Activated naive CD8-positive, alpha-beta T cell (primary cell): ENCODE data around the gene YIPF5.

Experiments used
- H3K27ac Mint-ChIP-seq: one replicate; pipeline ENCODE4 v1.8.0; 2021; ENCODE audit warnings: mixed read lengths
- H3K27me3 Mint-ChIP-seq: one replicate; pipeline ENCODE4 v1.8.0; 2021; ENCODE audit warnings: mixed read lengths
- H3K36me3 Mint-ChIP-seq: one replicate; pipeline ENCODE4 v1.8.0; 2021; ENCODE audit warnings: mixed read lengths
- H3K4me1 Mint-ChIP-seq: one replicate; pipeline ENCODE4 v1.8.0; 2021; ENCODE audit warnings: low read depth, mixed read lengths
- H3K4me3 Mint-ChIP-seq: one replicate; pipeline ENCODE4 v1.8.0; 2021; ENCODE audit warnings: mild to moderate bottlenecking, mixed read lengths
- H3K9me3 Mint-ChIP-seq: one replicate; pipeline ENCODE4 v1.8.0; 2021; ENCODE audit warnings: low read depth, mixed read lengths

YIPF5 gene

DNA sequence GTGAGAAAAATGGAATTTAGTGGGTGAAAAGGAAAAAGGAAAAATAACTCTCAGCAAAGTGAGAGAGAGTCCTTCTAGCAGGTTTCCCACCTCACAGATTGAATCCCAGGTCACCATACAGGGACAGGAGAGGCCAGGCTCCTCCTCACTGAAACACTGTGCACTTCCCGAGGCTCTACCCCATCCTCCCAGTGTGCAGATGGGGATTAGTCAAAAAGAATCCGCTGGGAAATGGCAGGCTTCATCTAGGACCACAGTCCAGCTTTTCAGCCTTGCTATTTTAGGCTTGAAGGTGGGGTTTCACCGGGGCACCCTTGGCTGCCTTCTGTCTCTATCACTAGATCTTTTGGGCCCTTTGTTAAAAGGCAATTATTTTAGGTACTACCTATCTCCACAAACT lies 47.8 kb downstream of the YIPF5 start:
- H3K36me3 Mint-ChIP-seq: no peaks in the 10 kb centered on the region
- peaks cover 1% of the 10 kb centered on the region for H3K27me3 Mint-ChIP-seq
- no peaks in the 10 kb centered on the region for H3K9me3 Mint-ChIP-seq
- H3K4me3 Mint-ChIP-seq: no peak overlapping the region
- H3K27ac Mint-ChIP-seq: no peak overlapping the region
- H3K4me1 Mint-ChIP-seq: no peaks in the 10 kb centered on the region

DNA sequence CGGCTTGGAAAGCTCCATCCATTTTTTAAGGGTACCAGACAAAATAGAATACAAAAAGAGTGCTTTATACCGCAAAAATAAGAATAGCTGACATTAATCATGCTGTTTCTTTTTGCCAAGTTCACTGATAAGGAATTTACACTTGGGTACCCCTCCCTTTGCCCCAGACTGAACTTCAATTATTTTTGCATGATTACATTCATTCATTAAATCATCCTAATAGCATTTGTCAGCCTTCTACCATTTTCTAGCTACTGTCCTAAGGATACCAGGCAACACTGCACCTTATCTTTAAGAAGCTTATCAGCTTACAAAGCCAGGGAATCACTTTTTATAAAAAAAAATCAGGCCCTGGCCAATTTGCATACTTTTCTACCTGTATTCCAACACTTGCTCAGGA lies 48.4 kb downstream of the YIPF5 start:
- Mint-ChIP-seq H3K27me3 (peaks cover 1% of the 10 kb centered on the region), H3K36me3 (no peaks in the 10 kb centered on the region), H3K9me3 (no peaks in the 10 kb centered on the region), H3K4me1 (no peaks in the 10 kb centered on the region), H3K27ac (no peak overlapping the region), H3K4me3 (no peak overlapping the region)

DNA sequence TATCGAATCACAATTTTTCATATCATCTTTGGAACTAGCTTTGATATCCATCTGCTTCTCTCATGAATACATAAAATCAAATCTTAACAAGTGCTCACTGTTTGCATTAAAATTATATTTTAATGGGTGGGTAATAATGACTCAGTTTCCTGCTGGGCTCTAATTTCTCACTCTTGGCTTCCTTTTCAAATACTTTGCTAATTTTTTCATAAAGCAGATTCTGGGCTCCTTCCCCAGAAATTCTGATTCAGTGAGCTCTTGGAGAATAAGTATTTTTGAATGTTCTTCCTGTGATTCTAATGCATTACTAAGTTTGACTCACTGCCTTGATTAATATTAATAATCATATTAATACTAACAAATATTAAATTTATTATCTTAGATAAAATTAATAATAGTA lies 48.9 kb downstream of the YIPF5 start:
- Mint-ChIP-seq H3K9me3 (no peaks in the 10 kb centered on the region), H3K27ac (no peak overlapping the region), H3K36me3 (no peaks in the 10 kb centered on the region), H3K4me3 (no peak overlapping the region), H3K27me3 (peaks cover 1% of the 10 kb centered on the region), H3K4me1 (no peaks in the 10 kb centered on the region)

DNA sequence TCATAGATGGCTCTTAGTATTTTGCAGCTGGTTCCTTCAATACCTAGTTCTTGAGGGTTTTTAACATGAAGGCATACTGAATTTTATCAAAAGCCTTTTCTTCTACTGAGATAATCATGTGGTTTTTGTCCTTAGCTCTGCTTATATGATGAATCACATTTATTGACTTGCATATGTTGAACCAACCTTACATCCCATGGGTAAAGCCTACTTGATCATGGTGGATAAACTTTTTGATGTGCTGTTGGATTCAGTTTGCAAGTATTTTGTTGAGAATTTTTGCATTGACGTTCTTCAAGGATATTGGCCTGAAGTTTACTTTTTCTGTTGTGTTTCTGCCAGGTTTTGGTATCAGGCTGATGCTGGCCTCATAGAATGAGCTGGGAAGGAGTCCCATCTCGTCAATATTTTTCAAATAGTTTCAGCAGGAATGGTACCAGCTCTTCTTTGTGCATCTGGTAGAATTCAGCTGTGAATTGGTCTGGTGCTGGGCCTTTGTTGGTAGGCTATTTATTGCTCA lies 49.7 kb downstream of the YIPF5 start:
- Mint-ChIP-seq H3K36me3 (no peaks in the 10 kb centered on the region), H3K27ac (no peak overlapping the region), H3K9me3 (no peaks in the 10 kb centered on the region), H3K4me1 (no peaks in the 10 kb centered on the region), H3K4me3 (no peak overlapping the region), H3K27me3 (no peaks in the 10 kb centered on the region)

DNA sequence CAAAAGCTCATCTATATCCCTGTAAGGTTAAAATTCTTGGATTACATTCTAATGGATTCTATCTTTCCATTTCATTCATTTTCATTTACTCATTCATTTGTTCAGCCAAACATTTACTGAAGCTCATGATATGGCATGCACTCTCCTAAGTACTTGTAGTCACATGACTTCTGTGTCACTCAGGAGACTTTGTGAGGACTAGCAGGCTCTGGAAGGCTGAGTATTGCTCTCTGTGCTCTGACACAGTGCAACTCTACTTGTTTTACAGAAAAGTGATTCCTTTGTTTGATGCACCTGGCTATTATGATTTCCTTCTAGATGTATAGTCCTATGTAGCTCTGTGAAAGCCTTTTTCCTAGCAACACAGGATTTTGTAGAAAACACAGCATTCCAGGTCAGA lies 53.0 kb downstream of the YIPF5 start:
- no peaks in the 10 kb centered on the region for H3K4me1 Mint-ChIP-seq
- H3K27me3 Mint-ChIP-seq: no peaks in the 10 kb centered on the region
- no peaks in the 10 kb centered on the region for H3K36me3 Mint-ChIP-seq
- H3K4me3 Mint-ChIP-seq: no peak overlapping the region
- H3K9me3 Mint-ChIP-seq: no peaks in the 10 kb centered on the region
- H3K27ac Mint-ChIP-seq: no peak overlapping the region

DNA sequence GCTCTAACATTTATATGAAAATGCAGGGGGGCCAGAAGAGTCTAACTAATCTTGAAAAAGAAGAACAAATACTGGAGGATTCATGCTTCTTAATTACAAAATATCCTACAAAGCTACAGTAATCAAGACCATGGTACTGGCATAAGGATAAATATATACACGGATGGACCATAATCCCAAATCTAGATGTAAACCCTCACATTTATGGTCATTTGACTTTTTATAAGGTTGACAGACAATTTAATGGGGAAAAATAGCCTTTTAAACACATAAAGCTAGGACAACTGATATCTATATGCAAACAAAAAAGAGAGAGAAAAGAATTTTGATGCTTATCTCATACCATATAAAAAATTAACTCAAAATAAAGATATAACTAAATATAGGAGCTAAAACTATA lies 55.9 kb downstream of the YIPF5 start:
- no peaks in the 10 kb centered on the region for H3K36me3 Mint-ChIP-seq
- H3K27ac Mint-ChIP-seq: no peak overlapping the region
- no peaks in the 10 kb centered on the region for H3K4me1 Mint-ChIP-seq
- no peaks in the 10 kb centered on the region for H3K9me3 Mint-ChIP-seq
- H3K27me3 Mint-ChIP-seq: peaks cover 6% of the 10 kb centered on the region
- no peak overlapping the region for H3K4me3 Mint-ChIP-seq
